Measurements from ENCODE around the gene POLR1H. TPM values are rescaled to one million over a fixed set of nuclear protein-coding genes. Genes with fewer than 3 reads are reported as not detected.
A peak's percentile ranks its signal among the peaks of the same experiment; 100 is the strongest.

POLR1H gene
- total and polyA plus RNA-seq, 2 experiments from 2014 or later: 22.0 to 26.8 TPM

- Histone ChIP-seq H3K27ac (no peak overlapping the region), H3K27me3 (peaks cover 79% of the 10 kb centered on the region), H3K4me1 (ENCODE audit: low read depth) (no peaks in the 10 kb centered on the region), H3K9me3 (ENCODE audit: low read depth) (no peaks in the 10 kb centered on the region), H3K36me3 (no peaks in the 10 kb centered on the region), H3K4me3 (no peak overlapping the region)
- DNase-seq (ENCODE audit: low read depth in 1 of 2, low spot score in 1 of 2): no peak
- TF ChIP-seq CTCF (IDR thresholded peaks at IDR 0.05; ENCODE audit: low read depth, low read length): no peak
Observed at GRCh38 chr6:30093951-30094661, 33.0 kb downstream of the POLR1H start.

GRCh38 chr6:30096829-30097228 lies 35.8 kb downstream of the POLR1H start:
- Histone ChIP-seq H3K27me3 (peaks cover 92% of the 10 kb centered on the region), H3K4me3 (no peak overlapping the region), H3K9me3 (ENCODE audit: low read depth) (no peaks in the 10 kb centered on the region), H3K4me1 (ENCODE audit: low read depth) (no peaks in the 10 kb centered on the region), H3K27ac (no peak overlapping the region), H3K36me3 (no peaks in the 10 kb centered on the region)
- DNase-seq (ENCODE audit: low read depth in 1 of 2, low spot score in 1 of 2): no peak
- no peak for TF ChIP-seq CTCF (IDR thresholded peaks at IDR 0.05; ENCODE audit: low read depth, low read length)

GRCh38 chr6:30097902-30098768 lies 37.1 kb downstream of the POLR1H start:
- H3K4me1 ChIP-seq (ENCODE audit: low read depth): no peaks in the 10 kb centered on the region
- H3K27ac ChIP-seq: no peak overlapping the region
- no peaks in the 10 kb centered on the region for H3K36me3 ChIP-seq
- H3K27me3 ChIP-seq: peaks cover 98% of the 10 kb centered on the region
- no peak overlapping the region for H3K4me3 ChIP-seq
- DNase-seq (ENCODE audit: low read depth in 1 of 2, low spot score in 1 of 2): no peak
- H3K9me3 ChIP-seq (ENCODE audit: low read depth): no peaks in the 10 kb centered on the region
- TF ChIP-seq CTCF (IDR thresholded peaks at IDR 0.05; ENCODE audit: low read depth, low read length): no peak

- Histone ChIP-seq H3K9me3 (ENCODE audit: low read depth) (no peaks in the 10 kb centered on the region), H3K36me3 (no peaks in the 10 kb centered on the region), H3K27ac (no peak overlapping the region), H3K4me3 (no peak overlapping the region), H3K27me3 (peaks cover 98% of the 10 kb centered on the region), H3K4me1 (ENCODE audit: low read depth) (no peaks in the 10 kb centered on the region)
- TF ChIP-seq CTCF (IDR thresholded peaks at IDR 0.05; ENCODE audit: low read depth, low read length): no peak
- DNase-seq (ENCODE audit: low read depth in 1 of 2, low spot score in 1 of 2): no peak
Observed at GRCh38 chr6:30100154-30100553, 39.1 kb downstream of the POLR1H start.

- DNase-seq (ENCODE audit: low read depth in 1 of 2, low spot score in 1 of 2): peak in 1 of 2 donors; percentile 7
- peaks cover 98% of the 10 kb centered on the region for H3K27me3 ChIP-seq
Observed at GRCh38 chr6:30100585-30101443, 39.7 kb downstream of the POLR1H start.

More at GRCh38 chr6:30100585-30101443, 39.7 kb downstream of the POLR1H start:
- Histone ChIP-seq H3K36me3 (no peaks in the 10 kb centered on the region), H3K4me3 (peak overlapping the region; percentile 9), H3K27ac (no peak overlapping the region), H3K4me1 (ENCODE audit: low read depth) (no peaks in the 10 kb centered on the region), H3K9me3 (ENCODE audit: low read depth) (no peaks in the 10 kb centered on the region)
- TF ChIP-seq CTCF (IDR thresholded peaks at IDR 0.05; ENCODE audit: low read depth, low read length): no peak
